Activated T-cell treated with anti-CD3 and anti-CD28 coated beads, Interleukin-2, amount 50 U/mL, for 24 hours (primary cell): Measurements from ENCODE around the gene TMEM132D.

Experiments
- DNase-seq: peaks from one replicate; pipeline ENCODE4 v3.0.0-alpha.2; 2020
- H3K27ac Mint-ChIP-seq: 2 replicates; pipeline ENCODE4 v1.8.0; 2020; ENCODE audit warnings: mild to moderate bottlenecking, mixed read lengths
- H3K27me3 Mint-ChIP-seq: 2 replicates; pipeline ENCODE4 v1.8.0; 2020; ENCODE audit warnings: mixed read lengths
- H3K36me3 Mint-ChIP-seq: 2 replicates; pipeline ENCODE4 v1.8.0; 2020; ENCODE audit warnings: low read depth, mixed read lengths
- H3K4me1 Mint-ChIP-seq: 2 replicates; pipeline ENCODE4 v1.8.0; 2020; ENCODE audit warnings: low read depth, mixed read lengths
- H3K4me3 Mint-ChIP-seq: 2 replicates; pipeline ENCODE4 v1.8.0; 2020; ENCODE audit warnings: mild to moderate bottlenecking, moderate library complexity, mixed read lengths
- H3K9me3 Mint-ChIP-seq: 2 replicates; pipeline ENCODE4 v1.8.0; 2020; ENCODE audit warnings: mixed read lengths

TMEM132D gene

GRCh38 chr12:129127211-129127610 lies 776.6 kb downstream of the TMEM132D start:
- Mint-ChIP-seq H3K27ac (no peak overlapping the region), H3K9me3 (peaks cover 9% of the 10 kb centered on the region), H3K4me3 (no peak overlapping the region), H3K4me1 (no peaks in the 10 kb centered on the region), H3K27me3 (no peaks in the 10 kb centered on the region), H3K36me3 (no peaks in the 10 kb centered on the region)
- DNase-seq, result no peak

GRCh38 chr12:129119537-129119936 lies 784.3 kb downstream of the TMEM132D start:
- Mint-ChIP-seq H3K27ac (no peak overlapping the region), H3K27me3 (no peaks in the 10 kb centered on the region), H3K36me3 (no peaks in the 10 kb centered on the region), H3K9me3 (peaks cover 5% of the 10 kb centered on the region), H3K4me1 (no peaks in the 10 kb centered on the region), H3K4me3 (no peak overlapping the region)
- DNase-seq, result no peak

- Mint-ChIP-seq H3K4me3 (no peak overlapping the region), H3K9me3 (peaks cover 5% of the 10 kb centered on the region), H3K4me1 (no peaks in the 10 kb centered on the region), H3K36me3 (no peaks in the 10 kb centered on the region), H3K27ac (no peak overlapping the region), H3K27me3 (no peaks in the 10 kb centered on the region)
- DNase-seq, result no peak
These were observed 788.3 kb downstream of the TMEM132D start for GRCh38 chr12:129115558-129115957.

- Mint-ChIP-seq H3K9me3 (peaks cover 6% of the 10 kb centered on the region), H3K27me3 (no peaks in the 10 kb centered on the region), H3K4me1 (no peaks in the 10 kb centered on the region), H3K4me3 (no peak overlapping the region), H3K36me3 (no peaks in the 10 kb centered on the region), H3K27ac (no peak overlapping the region)
- no peak for DNase-seq
These were observed 793.2 kb downstream of the TMEM132D start for GRCh38 chr12:129110575-129110974.

- no peak for DNase-seq
- no peaks in the 10 kb centered on the region for H3K27me3 Mint-ChIP-seq
- peaks cover 3% of the 10 kb centered on the region for H3K9me3 Mint-ChIP-seq
- H3K36me3 Mint-ChIP-seq, result no peaks in the 10 kb centered on the region
- H3K4me3 Mint-ChIP-seq, result no peak overlapping the region
- H3K27ac Mint-ChIP-seq, result no peak overlapping the region
- no peaks in the 10 kb centered on the region for H3K4me1 Mint-ChIP-seq
These were observed 794.4 kb downstream of the TMEM132D start for GRCh38 chr12:129109174-129110001.

- no peak overlapping the region for H3K4me3 Mint-ChIP-seq
- H3K27ac Mint-ChIP-seq, result no peak overlapping the region
- H3K27me3 Mint-ChIP-seq, result no peaks in the 10 kb centered on the region
- H3K36me3 Mint-ChIP-seq, result no peaks in the 10 kb centered on the region
- no peak for DNase-seq
- peaks cover 8% of the 10 kb centered on the region for H3K9me3 Mint-ChIP-seq
- no peaks in the 10 kb centered on the region for H3K4me1 Mint-ChIP-seq
These were observed 797.1 kb downstream of the TMEM132D start for GRCh38 chr12:129106772-129107171.

GRCh38 chr12:129103231-129103630 lies 800.6 kb downstream of the TMEM132D start:
- H3K4me1 Mint-ChIP-seq, result no peaks in the 10 kb centered on the region

GRCh38 chr12:129102233-129102632 lies 801.6 kb downstream of the TMEM132D start:
- H3K27ac Mint-ChIP-seq, result no peak overlapping the region
- no peak for DNase-seq

More at GRCh38 chr12:129103231-129103630, 800.6 kb downstream of the TMEM132D start:
- Mint-ChIP-seq H3K27me3 (no peaks in the 10 kb centered on the region), H3K4me3 (no peak overlapping the region), H3K36me3 (no peaks in the 10 kb centered on the region), H3K27ac (no peak overlapping the region), H3K9me3 (peaks cover 8% of the 10 kb centered on the region)
- DNase-seq, result no peak

GRCh38 chr12:129101816-129102215 lies 802.0 kb downstream of the TMEM132D start:
- H3K27me3 Mint-ChIP-seq, result no peaks in the 10 kb centered on the region
- H3K27ac Mint-ChIP-seq, result no peak overlapping the region
- H3K9me3 Mint-ChIP-seq, result peaks cover 8% of the 10 kb centered on the region
- H3K36me3 Mint-ChIP-seq, result no peaks in the 10 kb centered on the region
- no peak for DNase-seq
- no peak overlapping the region for H3K4me3 Mint-ChIP-seq
- no peaks in the 10 kb centered on the region for H3K4me1 Mint-ChIP-seq

More at GRCh38 chr12:129102233-129102632, 801.6 kb downstream of the TMEM132D start:
- Mint-ChIP-seq H3K4me1 (no peaks in the 10 kb centered on the region), H3K36me3 (no peaks in the 10 kb centered on the region), H3K27me3 (no peaks in the 10 kb centered on the region), H3K9me3 (peaks cover 8% of the 10 kb centered on the region), H3K4me3 (no peak overlapping the region)

DNA sequence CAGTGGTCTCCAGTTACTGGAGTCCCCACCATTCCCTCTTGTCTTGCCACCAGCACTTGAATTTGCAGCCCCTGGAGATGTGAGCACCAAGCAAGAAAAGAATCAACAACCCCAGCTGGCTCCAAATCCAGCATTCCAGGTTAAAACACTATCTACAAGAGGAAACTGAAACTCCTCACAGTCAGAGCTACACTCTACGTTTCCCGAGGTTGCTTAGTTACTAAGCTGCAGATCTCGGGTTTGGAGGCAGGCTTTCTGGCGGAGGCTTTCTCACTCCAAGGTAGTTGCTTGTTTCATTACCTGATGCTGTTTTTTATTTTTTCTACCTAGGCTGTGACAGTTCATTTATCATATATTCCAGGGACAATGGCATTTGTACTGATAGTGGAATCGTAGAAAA lies 802.4 kb downstream of the TMEM132D start:
- Mint-ChIP-seq H3K36me3 (no peaks in the 10 kb centered on the region), H3K27me3 (no peaks in the 10 kb centered on the region), H3K4me1 (no peaks in the 10 kb centered on the region), H3K9me3 (peaks cover 6% of the 10 kb centered on the region), H3K27ac (no peak overlapping the region), H3K4me3 (no peak overlapping the region)
- DNase-seq, result no peak

DNA sequence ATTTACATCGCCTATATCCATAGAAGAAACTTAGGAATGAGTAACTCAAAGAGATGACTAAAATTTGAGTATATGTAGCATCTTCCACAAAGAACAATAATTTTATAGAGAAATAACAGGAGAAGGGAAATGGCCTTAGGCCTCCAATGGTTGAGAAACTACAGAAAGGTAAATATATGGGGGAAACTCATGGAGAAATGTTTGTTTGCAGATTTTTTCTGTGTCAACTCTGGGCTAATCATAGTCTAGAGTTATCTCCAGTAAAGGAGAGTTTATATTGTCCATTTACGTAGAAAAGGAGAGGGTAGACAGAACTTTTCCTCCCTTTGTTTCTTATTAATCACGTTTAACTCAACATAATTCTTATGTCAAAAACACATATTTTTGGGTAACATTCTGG lies 806.4 kb downstream of the TMEM132D start:
- H3K9me3 Mint-ChIP-seq, result peaks cover 2% of the 10 kb centered on the region
- H3K36me3 Mint-ChIP-seq, result no peaks in the 10 kb centered on the region
- no peaks in the 10 kb centered on the region for H3K4me1 Mint-ChIP-seq
- H3K27me3 Mint-ChIP-seq, result no peaks in the 10 kb centered on the region
- H3K4me3 Mint-ChIP-seq, result no peak overlapping the region
- no peak overlapping the region for H3K27ac Mint-ChIP-seq
- no peak for DNase-seq

GRCh38 chr12:129096968-129097367 lies 806.9 kb downstream of the TMEM132D start:
- Mint-ChIP-seq H3K9me3 (peaks cover 2% of the 10 kb centered on the region), H3K27ac (no peak overlapping the region), H3K4me1 (no peaks in the 10 kb centered on the region), H3K27me3 (no peaks in the 10 kb centered on the region), H3K4me3 (no peak overlapping the region), H3K36me3 (no peaks in the 10 kb centered on the region)
- no peak for DNase-seq

DNA sequence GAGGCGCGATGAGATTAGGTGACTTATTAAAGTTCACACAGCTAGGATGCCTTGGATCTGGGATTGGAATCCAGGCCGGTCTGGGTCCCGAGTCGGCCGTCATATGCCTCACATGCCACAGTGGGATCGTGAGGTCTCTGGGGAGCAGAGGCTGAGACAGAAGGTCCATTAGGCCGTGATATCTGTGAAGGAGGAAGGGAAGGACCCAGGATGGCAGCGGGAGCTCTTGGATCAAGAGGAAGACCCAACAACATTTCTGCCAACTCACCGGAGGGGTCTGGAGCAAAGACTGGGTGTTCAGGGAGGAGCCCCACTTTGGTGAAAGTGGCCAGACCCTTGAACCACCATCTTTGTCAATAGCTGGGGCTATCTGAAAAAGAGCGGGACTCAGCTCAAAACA lies 807.6 kb downstream of the TMEM132D start:
- Mint-ChIP-seq H3K27me3 (no peaks in the 10 kb centered on the region), H3K36me3 (no peaks in the 10 kb centered on the region), H3K4me1 (no peaks in the 10 kb centered on the region), H3K27ac (no peak overlapping the region), H3K4me3 (no peak overlapping the region), H3K9me3 (peaks cover 2% of the 10 kb centered on the region)
- no peak for DNase-seq

DNA sequence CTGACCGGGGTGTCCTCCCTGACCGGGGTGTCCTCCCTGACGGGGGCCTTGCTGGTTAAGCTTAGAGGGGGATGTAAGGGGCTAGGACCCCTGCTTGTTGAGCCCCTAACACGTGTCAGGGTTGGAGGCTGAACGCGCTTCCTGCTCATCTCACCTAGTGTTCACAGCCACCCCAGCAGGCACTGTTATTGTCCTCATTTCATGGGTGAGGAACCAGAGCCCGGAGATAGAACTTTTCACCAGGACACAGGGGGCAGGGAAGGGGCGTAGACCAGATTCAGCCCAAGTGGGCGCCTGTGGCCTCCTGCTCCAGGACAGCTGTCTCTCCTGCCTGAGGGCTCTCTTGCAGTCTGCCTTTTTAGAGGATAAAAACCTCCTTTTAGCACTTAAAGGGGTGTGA lies 814.2 kb downstream of the TMEM132D start:
- no peaks in the 10 kb centered on the region for H3K27me3 Mint-ChIP-seq
- no peaks in the 10 kb centered on the region for H3K36me3 Mint-ChIP-seq
- H3K4me3 Mint-ChIP-seq, result no peak overlapping the region
- peaks cover 2% of the 10 kb centered on the region for H3K9me3 Mint-ChIP-seq
- no peaks in the 10 kb centered on the region for H3K4me1 Mint-ChIP-seq
- no peak for DNase-seq
- no peak overlapping the region for H3K27ac Mint-ChIP-seq

GRCh38 chr12:129084875-129085826 lies 818.7 kb downstream of the TMEM132D start:
- Mint-ChIP-seq H3K4me1 (no peaks in the 10 kb centered on the region), H3K36me3 (no peaks in the 10 kb centered on the region), H3K4me3 (no peak overlapping the region), H3K9me3 (no peaks in the 10 kb centered on the region), H3K27ac (no peak overlapping the region), H3K27me3 (no peaks in the 10 kb centered on the region)
- DNase-seq, result no peak
